Nephron (organoid): ENCODE measurements around the gene FUNDC2.
A peak's percentile ranks its signal among the peaks of the same experiment; 100 is the strongest.
"Not testable (repeated sequence)": the region's sequence is repeated elsewhere in the genome, so short reads cannot be mapped to it uniquely, and the experiment has no call there.

ENCODE experiments used
- H3K27ac Mint-ChIP-seq, 3 experiments: 2 replicates each; pipeline ENCODE4 v1.8.0; 2020; ENCODE audit warnings: mixed read lengths in 3 of 3, mild to moderate bottlenecking in 2 of 3, moderate library complexity in 1 of 3
- H3K27me3 Mint-ChIP-seq: 2 replicates; pipeline ENCODE4 v1.8.0; 2021; ENCODE audit warnings: low read depth, mild to moderate bottlenecking, moderate library complexity, mixed read lengths
- H3K36me3 Mint-ChIP-seq: 2 replicates; pipeline ENCODE4 v1.8.0; 2020; ENCODE audit warnings: low read depth, mixed read lengths
- H3K4me1 Mint-ChIP-seq: 2 replicates; pipeline ENCODE4 v1.8.0; 2020; ENCODE audit warnings: mixed read lengths
- H3K4me3 Mint-ChIP-seq, 3 experiments: 2 replicates each; pipeline ENCODE4 v1.8.0; 2020; ENCODE audit warnings: mild to moderate bottlenecking in 3 of 3, mixed read lengths in 3 of 3, moderate library complexity in 2 of 3
- H3K9me3 Mint-ChIP-seq: 2 replicates; pipeline ENCODE4 v1.8.0; 2020; ENCODE audit warnings: mixed read lengths
- TF ChIP-seq, protein P1 (sequence below), 3 experiments: fragments of 200-600 bp; sonication (generic); IDR thresholded peaks; one replicate each; pipeline ENCODE4 v1.5.0; 2021; ENCODE audit warnings: antibody characterized with exemption in 3 of 3; ENCODE audit not compliant: unreplicated experiment in 3 of 3

Gene FUNDC2

DNA sequence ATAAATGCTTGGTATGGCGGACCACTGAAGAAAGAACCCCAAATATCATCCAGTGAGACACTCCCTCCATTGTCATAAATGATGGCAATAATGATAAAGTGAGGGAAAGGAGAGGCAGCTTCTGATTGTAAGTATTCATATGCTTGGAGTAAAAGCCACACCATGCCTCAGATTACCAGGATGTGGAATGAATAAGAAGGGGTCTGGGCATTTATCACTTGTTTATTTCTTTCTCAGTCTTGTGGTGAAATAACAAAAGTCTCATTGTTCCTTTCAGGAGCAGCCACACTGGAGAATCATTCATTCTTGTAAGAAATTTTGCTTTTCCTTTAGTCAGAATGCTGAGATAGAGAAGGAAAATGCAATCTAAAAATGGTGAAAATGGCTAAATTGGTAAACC is 25.8 kb upstream of the FUNDC2 start:
- peaks cover 18% of the 10 kb centered on the region for H3K9me3 Mint-ChIP-seq

GRCh38 chrX:155001873-155002272 is 24.8 kb upstream of the FUNDC2 start:
- TF ChIP-seq, protein P1, sequence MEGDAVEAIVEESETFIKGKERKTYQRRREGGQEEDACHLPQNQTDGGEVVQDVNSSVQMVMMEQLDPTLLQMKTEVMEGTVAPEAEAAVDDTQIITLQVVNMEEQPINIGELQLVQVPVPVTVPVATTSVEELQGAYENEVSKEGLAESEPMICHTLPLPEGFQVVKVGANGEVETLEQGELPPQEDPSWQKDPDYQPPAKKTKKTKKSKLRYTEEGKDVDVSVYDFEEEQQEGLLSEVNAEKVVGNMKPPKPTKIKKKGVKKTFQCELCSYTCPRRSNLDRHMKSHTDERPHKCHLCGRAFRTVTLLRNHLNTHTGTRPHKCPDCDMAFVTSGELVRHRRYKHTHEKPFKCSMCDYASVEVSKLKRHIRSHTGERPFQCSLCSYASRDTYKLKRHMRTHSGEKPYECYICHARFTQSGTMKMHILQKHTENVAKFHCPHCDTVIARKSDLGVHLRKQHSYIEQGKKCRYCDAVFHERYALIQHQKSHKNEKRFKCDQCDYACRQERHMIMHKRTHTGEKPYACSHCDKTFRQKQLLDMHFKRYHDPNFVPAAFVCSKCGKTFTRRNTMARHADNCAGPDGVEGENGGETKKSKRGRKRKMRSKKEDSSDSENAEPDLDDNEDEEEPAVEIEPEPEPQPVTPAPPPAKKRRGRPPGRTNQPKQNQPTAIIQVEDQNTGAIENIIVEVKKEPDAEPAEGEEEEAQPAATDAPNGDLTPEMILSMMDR (IDR thresholded peaks at IDR 0.05; ENCODE audit: unreplicated experiment in 3 of 3), result no peak
- Mint-ChIP-seq H3K27ac (no peak overlapping the region), H3K36me3 (no peaks in the 10 kb centered on the region), H3K4me1 (peaks cover under 1% of the 10 kb centered on the region), H3K4me3 (no peak overlapping the region), H3K27me3 (no peaks in the 10 kb centered on the region), H3K9me3 (peaks cover 18% of the 10 kb centered on the region)

More for the DNA sequence above, 25.8 kb upstream of the FUNDC2 start:
- Mint-ChIP-seq H3K27ac (no peak overlapping the region), H3K4me1 (no peaks in the 10 kb centered on the region), H3K27me3 (no peaks in the 10 kb centered on the region), H3K36me3 (no peaks in the 10 kb centered on the region), H3K4me3 (no peak overlapping the region)
- TF ChIP-seq, protein P1 (IDR thresholded peaks at IDR 0.05; ENCODE audit: unreplicated experiment in 3 of 3), result no peak

GRCh38 chrX:155005190-155005589 is 21.5 kb upstream of the FUNDC2 start:
- peaks cover 11% of the 10 kb centered on the region for H3K4me1 Mint-ChIP-seq
- TF ChIP-seq, protein P1 (IDR thresholded peaks at IDR 0.05; ENCODE audit: unreplicated experiment in 3 of 3), result no peak
- peaks cover 24% of the 10 kb centered on the region for H3K9me3 Mint-ChIP-seq
- no peaks in the 10 kb centered on the region for H3K36me3 Mint-ChIP-seq
- no peaks in the 10 kb centered on the region for H3K27me3 Mint-ChIP-seq
- no peak overlapping the region for H3K27ac Mint-ChIP-seq
- H3K4me3 Mint-ChIP-seq, result no peak overlapping the region

DNA sequence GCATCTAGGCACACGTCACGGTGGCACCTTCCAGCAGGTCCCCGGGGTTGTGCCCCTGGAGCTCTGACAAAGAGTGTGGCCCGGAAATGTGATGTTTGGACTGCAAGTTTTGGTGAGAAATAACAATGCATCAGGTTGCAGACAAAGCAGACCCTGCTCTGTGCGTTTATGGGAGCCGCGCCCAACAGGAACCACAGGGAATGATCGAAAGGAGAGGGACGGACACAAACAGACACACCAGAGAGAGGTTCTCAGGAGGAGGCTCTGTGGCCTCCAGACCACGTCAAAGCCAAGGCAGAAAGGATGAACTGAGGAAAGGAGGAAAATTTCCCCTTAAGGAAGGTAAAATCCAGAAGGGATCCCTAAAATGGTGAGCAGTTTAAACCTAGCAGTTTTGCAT is 20.3 kb upstream of the FUNDC2 start:
- not testable (repeated sequence) for H3K27me3 Mint-ChIP-seq, H3K36me3 Mint-ChIP-seq, H3K4me3 Mint-ChIP-seq, H3K27ac Mint-ChIP-seq
- H3K4me1 Mint-ChIP-seq, result peaks cover 12% of the 10 kb centered on the region
- peaks cover 23% of the 10 kb centered on the region for H3K9me3 Mint-ChIP-seq

DNA sequence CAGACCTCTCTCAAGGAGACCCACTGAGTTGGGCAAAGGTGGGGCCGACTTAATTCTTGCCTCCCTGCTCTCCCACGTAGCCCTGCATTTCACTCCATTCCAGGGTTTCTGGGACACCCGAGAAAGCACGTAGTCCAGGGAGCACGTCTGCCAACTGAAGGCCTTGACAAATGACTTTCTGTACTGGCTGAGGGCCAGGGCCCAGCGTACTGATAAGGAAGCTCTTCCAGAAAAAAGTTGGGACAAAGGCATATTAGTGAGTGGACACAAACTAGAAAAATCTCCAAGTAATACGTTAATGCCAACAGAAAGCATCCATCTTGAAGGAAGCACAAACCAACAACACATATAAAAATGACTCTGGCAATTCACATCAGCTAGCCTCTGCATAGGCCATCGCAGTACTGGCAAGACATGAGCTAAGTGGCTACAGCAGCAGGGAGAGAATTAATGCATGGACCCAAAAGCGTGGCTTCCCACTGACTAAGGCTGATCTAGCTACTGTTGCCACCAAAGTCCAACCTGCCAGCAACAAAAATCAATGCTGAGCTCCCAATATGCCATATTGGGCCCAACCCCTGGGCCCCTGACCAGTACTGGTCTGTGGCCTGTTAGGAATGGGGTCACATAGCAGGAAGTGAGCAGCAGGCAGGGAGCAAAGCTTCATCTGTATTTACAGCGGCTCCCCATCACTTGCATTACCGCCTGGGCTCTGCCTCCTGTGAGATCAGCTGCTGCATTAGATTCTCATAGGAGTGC is 19.6 kb upstream of the FUNDC2 start:
- Mint-ChIP-seq H3K4me1 (peaks cover 12% of the 10 kb centered on the region), H3K27ac (peak overlapping the region; percentile 41 to 89 (median 73)), H3K9me3 (peaks cover 21% of the 10 kb centered on the region)
- not testable (repeated sequence) for H3K36me3 Mint-ChIP-seq, H3K4me3 Mint-ChIP-seq, H3K27me3 Mint-ChIP-seq

DNA sequence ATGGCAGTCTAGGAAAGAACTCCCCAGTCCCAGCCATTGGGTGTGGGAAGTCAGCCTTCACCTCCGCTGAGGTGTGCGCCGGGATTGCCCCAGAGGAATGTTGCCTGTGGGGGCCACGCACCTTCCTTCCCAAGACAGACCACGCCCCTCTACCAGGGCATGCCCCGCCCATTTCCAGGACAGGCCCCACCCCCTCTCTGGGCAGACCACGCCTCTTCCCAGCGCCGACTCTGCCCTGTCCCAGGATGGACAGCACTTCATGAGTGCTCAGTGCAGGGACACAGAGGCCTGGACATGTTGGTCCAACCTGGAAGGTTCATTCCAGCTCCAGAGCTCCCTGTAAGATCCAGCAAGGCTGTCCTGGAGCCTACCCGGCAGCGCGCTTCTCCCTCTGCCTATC is 18.1 kb upstream of the FUNDC2 start:
- not testable (repeated sequence) for H3K27ac Mint-ChIP-seq, H3K36me3 Mint-ChIP-seq, H3K27me3 Mint-ChIP-seq, H3K4me3 Mint-ChIP-seq
- peaks cover 12% of the 10 kb centered on the region for H3K4me1 Mint-ChIP-seq
- H3K9me3 Mint-ChIP-seq, result peaks cover 16% of the 10 kb centered on the region

DNA sequence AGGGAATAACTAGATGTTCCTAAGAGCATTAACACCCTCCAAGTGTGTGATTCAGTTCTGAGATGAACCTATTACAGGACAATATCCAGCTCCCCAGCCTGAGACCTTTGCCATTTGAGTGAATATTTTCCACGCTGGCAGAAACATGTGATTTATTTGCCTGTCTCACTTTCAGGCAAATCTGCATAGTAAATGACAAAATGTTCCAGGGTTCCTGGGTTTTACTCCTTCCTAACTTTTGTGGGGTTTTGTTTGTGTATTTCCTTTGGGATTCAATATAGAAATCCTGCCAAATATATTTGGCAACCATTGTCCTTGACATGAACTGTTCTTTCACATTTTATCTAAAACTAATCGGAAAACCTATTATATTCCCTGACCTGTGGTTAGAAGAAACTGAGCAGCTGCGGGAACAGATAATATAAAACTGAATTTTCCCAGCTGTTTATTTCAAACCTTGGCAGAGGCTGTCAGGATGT is 16.6 kb upstream of the FUNDC2 start:
- H3K4me3 Mint-ChIP-seq, result no peak overlapping the region
- TF ChIP-seq, protein P1 (IDR thresholded peaks at IDR 0.05; ENCODE audit: unreplicated experiment in 3 of 3), result no peak
- H3K4me1 Mint-ChIP-seq, result peaks cover 12% of the 10 kb centered on the region
- peak overlapping the region; percentile 45 to 82 (median 67) for H3K27ac Mint-ChIP-seq
- no peaks in the 10 kb centered on the region for H3K36me3 Mint-ChIP-seq
- H3K27me3 Mint-ChIP-seq, result no peaks in the 10 kb centered on the region
- peaks cover 14% of the 10 kb centered on the region for H3K9me3 Mint-ChIP-seq
